HG03196 (cell line): Measurements from ENCODE around the gene MED4.

ENCODE experiments used
- ATAC-seq: cut with Tn5 transposase; IDR thresholded peaks from one replicate; pipeline ENCODE4 v1.9.1; 2021; ENCODE audit not compliant: unreplicated experiment

The MED4 gene

GRCh38 chr13:48038761-48039160 is 56.1 kb downstream of the MED4 start:
- no peak for ATAC-seq

- peak; percentile 93 for ATAC-seq
These were observed 57.3 kb downstream of the MED4 start, which contains the start of gene NUDT15 for GRCh38 chr13:48037346-48038173. NUDT15 (plus strand) TSS chr13:48037726; CDS start chr13:48037747, 21 bp downstream.

- no peak for ATAC-seq
These were observed 65.0 kb downstream of the MED4 start for GRCh38 chr13:48029859-48030258.

GRCh38 chr13:48028066-48028465 is 66.8 kb downstream of the MED4 start:
- ATAC-seq: no peak
